Fibroblast of skin of left biceps (primary cell): ENCODE measurements around the gene IPO9.

ENCODE experiments used
- DNase-seq, 2 experiments: peaks; one replicate each; pipeline ENCODE4 v3.0.0-alpha.2; 2013; ENCODE audit warnings: low read depth in 2 of 2

The IPO9 gene

GRCh38 chr1:201828820-201829774, at the start of gene IPO9:
Gene IPO9, plus strand, starts transcription at chr1:201829157. Its CDS starts 53 bp downstream, at chr1:201829210.
- peak; percentile 78 to 79 for DNase-seq

GRCh38 chr1:201779351-201779880, 49.5 kb upstream of the IPO9 start:
- DNase-seq: no peak

GRCh38 chr1:201780952-201781351, 48.0 kb upstream of the IPO9 start:
- DNase-seq: no peak

GRCh38 chr1:201781437-201781836, 47.5 kb upstream of the IPO9 start:
- no peak for DNase-seq

GRCh38 chr1:201782353-201782752, 46.6 kb upstream of the IPO9 start:
- no peak for DNase-seq

GRCh38 chr1:201783058-201783457, 45.9 kb upstream of the IPO9 start:
- DNase-seq: no peak

- DNase-seq: no peak
These were observed 45.4 kb upstream of the IPO9 start for GRCh38 chr1:201783572-201783971.

- DNase-seq: no peak
These were observed 43.7 kb upstream of the IPO9 start for GRCh38 chr1:201785291-201785690.

- no peak for DNase-seq
These were observed 42.1 kb upstream of the IPO9 start for GRCh38 chr1:201786824-201787223.

GRCh38 chr1:201788296-201788695, 40.7 kb upstream of the IPO9 start:
- no peak for DNase-seq

GRCh38 chr1:201789245-201789644, 39.7 kb upstream of the IPO9 start:
- DNase-seq: no peak

- DNase-seq: no peak
These were observed 38.7 kb upstream of the IPO9 start for GRCh38 chr1:201790261-201790660.

- no peak for DNase-seq
These were observed 37.7 kb upstream of the IPO9 start for GRCh38 chr1:201791051-201791778.

GRCh38 chr1:201791779-201792173, 37.2 kb upstream of the IPO9 start:
- peak; percentile 74 to 75 for DNase-seq

- peak; percentile 53 for DNase-seq
These were observed 36.2 kb upstream of the IPO9 start for GRCh38 chr1:201792534-201793305.

GRCh38 chr1:201793306-201793925, 35.5 kb upstream of the IPO9 start:
- no peak for DNase-seq

GRCh38 chr1:201795066-201795465, 33.9 kb upstream of the IPO9 start:
- DNase-seq: no peak

GRCh38 chr1:201800246-201800645, 28.7 kb upstream of the IPO9 start:
- no peak for DNase-seq

GRCh38 chr1:201806801-201807200, 22.2 kb upstream of the IPO9 start:
- DNase-seq: no peak

GRCh38 chr1:201807958-201808632, 20.9 kb upstream of the IPO9 start:
- no peak for DNase-seq

- no peak for DNase-seq
These were observed 20.3 kb upstream of the IPO9 start for GRCh38 chr1:201808633-201808990.
